Fibroblast of villous mesenchyme (primary cell): ENCODE measurements around the gene DAZL. TPM values are rescaled to one million over a fixed set of nuclear protein-coding genes. Genes with fewer than 3 reads are reported as not detected.
A peak's percentile ranks its signal among the peaks of the same experiment; 100 is the strongest.

Experiments
- DNase-seq: peaks from one replicate; pipeline ENCODE4 v3.0.0-alpha.2; 2010; ENCODE audit warnings: low read depth
- H3K4me3 ChIP-seq: 2 replicates; pipeline ENCODE4 v1.5.1; 2011; ENCODE audit warnings: low read depth, mild to moderate bottlenecking, low read length
- CTCF ChIP-seq: IDR thresholded peaks from 2 replicates; pipeline ENCODE4 v1.5.1; 2012; ENCODE audit warnings: low read depth, mild to moderate bottlenecking, low read length; ENCODE audit not compliant: insufficient read depth
- total RNA-seq: library from RNA; depleted of rRNA; stranded (reverse); fragments of >200 nt; gene quantifications from 2 replicates; pipeline ENCODE4 v1.2.3, GENCODE V29; 2012

The DAZL gene
- total RNA-seq, 1 donor = not detected

- DNase-seq = peak; percentile 23
- no peak for TF ChIP-seq CTCF
- H3K4me3 ChIP-seq = no peak overlapping the region
Observed at GRCh38 chr3:16548721-16549120, 56.5 kb downstream of the DAZL start.

- H3K4me3 ChIP-seq = no peak overlapping the region
- no peak for TF ChIP-seq CTCF
- DNase-seq = no peak
Observed at GRCh38 chr3:16547561-16548357, 57.5 kb downstream of the DAZL start.

GRCh38 chr3:16546186-16547010 lies 58.8 kb downstream of the DAZL start:
- H3K4me3 ChIP-seq = no peak overlapping the region
- no peak for TF ChIP-seq CTCF
- no peak for DNase-seq

GRCh38 chr3:16545413-16546185 lies 59.6 kb downstream of the DAZL start:
- TF ChIP-seq CTCF = no peak

GRCh38 chr3:16543242-16543864 lies 61.9 kb downstream of the DAZL start:
- no peak overlapping the region for H3K4me3 ChIP-seq
- DNase-seq = no peak
- no peak for TF ChIP-seq CTCF

More at GRCh38 chr3:16545413-16546185, 59.6 kb downstream of the DAZL start:
- no peak for DNase-seq
- H3K4me3 ChIP-seq = no peak overlapping the region

GRCh38 chr3:16538507-16538906 lies 66.7 kb downstream of the DAZL start:
- no peak for TF ChIP-seq CTCF
- DNase-seq = no peak
- H3K4me3 ChIP-seq = no peak overlapping the region
